Vagina (tissue), 2 donors: Measurements from ENCODE around the gene ZNF469.

ENCODE experiments used
- CTCF ChIP-seq, 3 experiments: fragments of 450-650 bp in 2 of 3; fragments of 200-600 bp in 1 of 3; sonication (generic) in 1 of 3; IDR thresholded peaks; one replicate each; pipeline ENCODE4 v1.5.1; 2017 to 2019; ENCODE audit warnings: antibody characterized with exemption in 3 of 3, mild to moderate bottlenecking in 2 of 3, moderate library complexity in 2 of 3
- POLR2A ChIP-seq, 2 donors: fragments of 450-650 bp; IDR thresholded peaks; one replicate each; pipeline ENCODE4 v1.6.1; 2017; ENCODE audit warnings: antibody characterized with exemption in 2 of 2, mild to moderate bottlenecking in 2 of 2, moderate library complexity in 2 of 2

GRCh38 chr16:88431651-88432050 is 48.9 kb downstream of the ZNF469 start:
- no peak for TF ChIP-seq POLR2A (IDR thresholded peaks at IDR 0.05)
- no peak for TF ChIP-seq CTCF (IDR thresholded peaks at IDR 0.05)
